Neural cell (in vitro differentiated cells): Measurements from ENCODE around the gene UBXN4. TPM values are rescaled to one million over a fixed set of nuclear protein-coding genes. Genes with fewer than 3 reads are reported as not detected.

Experiments used
- H2AFZ ChIP-seq: fragments of 200-600, 300-800 bp; sonication (generic), shearing (Covaris generic); 2 replicates; pipeline ENCODE4 v1.6.0; 2014; ENCODE audit warnings: low read depth, mild to moderate bottlenecking, antibody characterized with exemption, low read length, moderate library complexity
- H3F3A ChIP-seq: fragments of 200-600 bp; shearing (Covaris generic); 2 replicates; pipeline ENCODE4 v1.6.1; 2016; ENCODE audit warnings: mild to moderate bottlenecking, moderate library complexity, mixed read lengths, antibody characterized with exemption, low read length; ENCODE audit not compliant: insufficient read depth, poor library complexity, severe bottlenecking
- H3K27ac ChIP-seq: fragments of 200-600, 300-800 bp; sonication (generic), shearing (Covaris generic); 2 replicates; pipeline ENCODE4 v1.5.1; 2014; ENCODE audit warnings: mild to moderate bottlenecking, low read length, moderate library complexity
- H3K27me3 ChIP-seq: fragments of 300-800, 200-600 bp; sonication (generic), shearing (Covaris generic); 2 replicates; pipeline ENCODE4 v1.6.0; 2014; ENCODE audit warnings: mild to moderate bottlenecking, low read depth, low read length, moderate library complexity; ENCODE audit not compliant: insufficient read depth
- H3K36me3 ChIP-seq: fragments of 300-800, 200-600 bp; sonication (generic), shearing (Covaris generic); 2 replicates; pipeline ENCODE4 v1.5.1; 2014; ENCODE audit warnings: mild to moderate bottlenecking, antibody characterized with exemption, low read length, moderate library complexity; ENCODE audit not compliant: insufficient read depth
- H3K4me2 ChIP-seq: fragments of 300-800, 200-600 bp; sonication (generic), shearing (Covaris generic); 2 replicates; pipeline ENCODE4 v1.6.0; 2014; ENCODE audit warnings: mild to moderate bottlenecking, low read length
- H3K4me3 ChIP-seq: fragments of 300-800, 200-600 bp; sonication (generic), shearing (Covaris generic); 2 replicates; pipeline ENCODE4 v1.5.1; 2014; ENCODE audit warnings: mild to moderate bottlenecking, low read length, moderate library complexity
- H3K79me2 ChIP-seq: fragments of 200-600 bp; shearing (Covaris generic); replicated peaks from 2 replicates; pipeline ENCODE4 v1.6.0; 2014; ENCODE audit warnings: mild to moderate bottlenecking, low read length, moderate library complexity; ENCODE audit not compliant: insufficient read depth
- H3K9ac ChIP-seq: fragments of 300-800, 200-600 bp; sonication (generic), shearing (Covaris generic); 2 replicates; pipeline ENCODE4 v1.6.1; 2016; ENCODE audit warnings: mild to moderate bottlenecking, low read length, mixed read lengths
- H3K9me2 ChIP-seq: fragments of 200-600 bp; shearing (Covaris generic); 2 replicates; pipeline ENCODE4 v1.6.1; 2016; ENCODE audit warnings: mild to moderate bottlenecking, low read length, mixed read lengths; ENCODE audit not compliant: insufficient read depth
- H3K9me3 ChIP-seq: fragments of 200-600, 300-800 bp; sonication (generic), shearing (Covaris generic); 2 replicates; pipeline ENCODE4 v1.6.1; 2016; ENCODE audit warnings: mild to moderate bottlenecking, mixed run types, low read length, moderate library complexity, mixed read lengths
- H4K20me1 ChIP-seq: fragments of 200-600 bp; shearing (Covaris generic); 2 replicates; pipeline ENCODE4 v1.6.1; 2016; ENCODE audit warnings: mild to moderate bottlenecking, mixed run types; ENCODE audit not compliant: insufficient read depth
- CTCF ChIP-seq: fragments of 450-650 bp; IDR thresholded peaks from 2 replicates; pipeline ENCODE4 v1.5.1; 2014; ENCODE audit warnings: antibody characterized with exemption, mild to moderate bottlenecking, moderate library complexity; ENCODE audit not compliant: poor library complexity, severe bottlenecking
- EP300 ChIP-seq: fragments of 450-650 bp; conservative IDR thresholded peaks from 2 replicates; pipeline ENCODE4 v1.6.1; 2014; ENCODE audit warnings: antibody characterized with exemption, mild to moderate bottlenecking, moderate library complexity; ENCODE audit not compliant: poor library complexity, severe bottlenecking
- EZH2 ChIP-seq: fragments of 200-600, 300-800 bp; shearing (Covaris generic), sonication (generic); IDR thresholded peaks from 2 replicates; pipeline ENCODE4 v1.6.1; 2014; ENCODE audit warnings: antibody characterized with exemption, low read length, borderline replicate concordance, mild to moderate bottlenecking; ENCODE audit not compliant: insufficient read depth, poor library complexity, severe bottlenecking
- MXI1 ChIP-seq: fragments of 450-650 bp; conservative IDR thresholded peaks from 2 replicates; pipeline ENCODE4 v1.6.1; 2014; ENCODE audit warnings: antibody characterized with exemption, mild to moderate bottlenecking; ENCODE audit not compliant: poor library complexity, severe bottlenecking
- POLR2AphosphoS5 ChIP-seq: IDR thresholded peaks from 2 replicates; pipeline ENCODE4 v1.6.1; 2012
- RAD21 ChIP-seq: fragments of 450-650 bp; conservative IDR thresholded peaks from 2 replicates; pipeline ENCODE4 v1.6.1; 2014; ENCODE audit warnings: antibody characterized with exemption, mild to moderate bottlenecking, moderate library complexity
- REST ChIP-seq: IDR thresholded peaks from 2 replicates; pipeline ENCODE4 v1.6.1; 2012; ENCODE audit warnings: borderline replicate concordance
- SMC3 ChIP-seq: fragments of 450-650 bp; conservative IDR thresholded peaks from 2 replicates; pipeline ENCODE4 v1.6.1; 2014; ENCODE audit warnings: antibody characterized with exemption, mild to moderate bottlenecking, moderate library complexity; ENCODE audit not compliant: poor library complexity
- TAF1 ChIP-seq: IDR thresholded peaks from 2 replicates; pipeline ENCODE4 v1.6.1; 2012; ENCODE audit warnings: low read depth
- polyA plus RNA-seq: library from polyadenylated mRNA; depleted of rRNA; stranded (reverse); fragments of >200 nt; gene quantifications from 2 replicates; pipeline ENCODE4 v1.2.3, GENCODE V29; 2014

UBXN4 gene
- polyA plus RNA-seq, 1 donor from 2014 or later = 158 TPM

GRCh38 chr2:135783439-135783838 is 41.8 kb downstream of the UBXN4 start:
- Histone ChIP-seq H4K20me1 (no peaks in the 10 kb centered on the region), H3K36me3 (no peaks in the 10 kb centered on the region), H3K79me2 (no peaks in the 10 kb centered on the region), H3K9ac (no peak overlapping the region), H3K4me3 (no peak overlapping the region), H3K27ac (no peak overlapping the region), H3K9me2 (no peaks in the 10 kb centered on the region), H3K4me2 (no peak overlapping the region), H3F3A (no peaks in the 10 kb centered on the region), H2AFZ (no peak overlapping the region), H3K9me3 (no peaks in the 10 kb centered on the region), H3K27me3 (no peaks in the 10 kb centered on the region)
- TF ChIP-seq REST (no peak), SMC3 (no peak), EP300 (no peak), POLR2AphosphoS5 (no peak), CTCF (no peak), TAF1 (no peak), MXI1 (no peak), EZH2 (no peak), RAD21 (no peak)

GRCh38 chr2:135785032-135785431 is 43.4 kb downstream of the UBXN4 start:
- no peaks in the 10 kb centered on the region for H3K9me3 ChIP-seq
- no peaks in the 10 kb centered on the region for H3F3A ChIP-seq
- H3K9me2 ChIP-seq = no peaks in the 10 kb centered on the region
- no peak overlapping the region for H3K4me2 ChIP-seq
- H4K20me1 ChIP-seq = no peaks in the 10 kb centered on the region
- no peak overlapping the region for H3K4me3 ChIP-seq
- no peak for TF ChIP-seq RAD21
- TF ChIP-seq REST = no peak
- no peak for TF ChIP-seq SMC3
- no peak for TF ChIP-seq MXI1
- no peak for TF ChIP-seq CTCF
- TF ChIP-seq EZH2 = no peak
- no peak for TF ChIP-seq TAF1
- no peak for TF ChIP-seq EP300
- TF ChIP-seq POLR2AphosphoS5 = no peak
- H3K9ac ChIP-seq = no peak overlapping the region
- H3K27ac ChIP-seq = no peak overlapping the region
- H3K27me3 ChIP-seq = no peaks in the 10 kb centered on the region
- no peaks in the 10 kb centered on the region for H3K36me3 ChIP-seq
- H2AFZ ChIP-seq = no peak overlapping the region
- no peaks in the 10 kb centered on the region for H3K79me2 ChIP-seq
